ENCODE data around the gene TKFC. TPM values are rescaled to one million over a fixed set of nuclear protein-coding genes. Genes with fewer than 3 reads are reported as not detected.

The TKFC gene
- 100 to 1,000 TPM in 4 of 6 experiments, 10 to 100 TPM in 2; 36.6 to 216 (median 124) TPM for total RNA-seq
- long read RNA-seq, full-length matches to known transcripts = 1 of 19 reads
- long read RNA-seq, partial matches to known transcripts = 17 of 19 reads
- long read RNA-seq, other reads (novel, unspliced or antisense) = 1 of 19 reads

- Histone ChIP-seq H3K4me3 (peak within 1 kb of the TSS; percentile 94 to 98 (median 96)), H3K4me1 (peaks cover 0 to 42% (median 15%) of the 10 kb centered on the region in 4 donors), H3K27me3 (no peaks in the 10 kb centered on the region), H3K27ac (peak within 1 kb of the TSS; percentile 82 to 85 (median 83)), H3K9me3 (no peaks in the 10 kb centered on the region), H3K36me3 (peaks cover 0 to 24% (median 10%) of the 10 kb centered on the region in 4 donors)
- DNase-seq (peak; percentile 97 to 98 (median 97)), ATAC-seq (peak; percentile 87 to 92 (median 90))
- intact Hi-C loops (cut with DNase I) = no loop called here
- 0% methylated on average over 10 of the region's 81 CpGs for WGBS (ENCODE audit: insufficient coverage, low coverage, low lambda C conversion rate, missing lambda C conversion rate)
- TF ChIP-seq CTCF (IDR thresholded peaks at IDR 0.05) = no peak
- TF ChIP-seq POLR2A (IDR thresholded peaks at IDR 0.05) = peak; percentile 85
Observed at GRCh38 chr11:61332797-61333549, at the start of gene TKFC, which contains the start of gene DDB1. TSS of gene TKFC (plus strand) at chr11:61333228. CDS start at chr11:61334729, 1,501 bp downstream. TSS of gene DDB1 (minus strand) at chr11:61333105. CDS start at chr11:61332968, 137 bp downstream.

- Histone ChIP-seq H3K27me3 (no peaks in the 10 kb centered on the region), H3K36me3 (no peaks in the 10 kb centered on the region), H3K9me3 (no peaks in the 10 kb centered on the region), H3K4me1 (no peaks in the 10 kb centered on the region), H3K4me3 (no peak overlapping the region), H3K27ac (no peak overlapping the region)
- WGBS (ENCODE audit: insufficient coverage, low coverage, low lambda C conversion rate, missing lambda C conversion rate) = 86% methylated on average over 2 of the region's 4 CpGs
- DNase-seq (no peak), ATAC-seq (no peak)
- intact Hi-C loops (cut with DNase I) = no loop called here
- TF ChIP-seq POLR2A (IDR thresholded peaks at IDR 0.05) (no peak), CTCF (IDR thresholded peaks at IDR 0.05) (no peak)
Observed at GRCh38 chr11:61283613-61284012, 49.4 kb upstream of the TKFC start.

- DNase-seq (no peak), ATAC-seq (peak in 1 of 4 donors; percentile 32)
- intact Hi-C loops (cut with DNase I) = no loop called here
- Histone ChIP-seq H3K4me3 (no peak overlapping the region), H3K27me3 (no peaks in the 10 kb centered on the region), H3K4me1 (no peaks in the 10 kb centered on the region), H3K9me3 (no peaks in the 10 kb centered on the region), H3K36me3 (no peaks in the 10 kb centered on the region), H3K27ac (no peak overlapping the region)
- WGBS (ENCODE audit: insufficient coverage, low coverage, low lambda C conversion rate, missing lambda C conversion rate) = 81% methylated on average over 8 of the region's 14 CpGs
- TF ChIP-seq POLR2A (IDR thresholded peaks at IDR 0.05) (no peak), CTCF (IDR thresholded peaks at IDR 0.05) (no peak)
Observed at GRCh38 chr11:61287338-61287977, 45.6 kb upstream of the TKFC start.

GRCh38 chr11:61290905-61291690, 41.9 kb upstream of the TKFC start:
- 70% methylated on average over 2 of the region's 12 CpGs for WGBS (ENCODE audit: insufficient coverage, low coverage, low lambda C conversion rate, missing lambda C conversion rate)
- no peak for ATAC-seq
- H3K27me3 ChIP-seq = no peaks in the 10 kb centered on the region
- H3K27ac ChIP-seq = no peak overlapping the region
- no peaks in the 10 kb centered on the region for H3K9me3 ChIP-seq
- H3K36me3 ChIP-seq = no peaks in the 10 kb centered on the region
- TF ChIP-seq POLR2A (IDR thresholded peaks at IDR 0.05) = no peak
- TF ChIP-seq CTCF (IDR thresholded peaks at IDR 0.05) = no peak
- peaks cover 0 to 18% (median 0%) of the 10 kb centered on the region in 4 donors for H3K4me1 ChIP-seq
- no peak for DNase-seq
- no peak overlapping the region for H3K4me3 ChIP-seq
- intact Hi-C loops (cut with DNase I) = no loop called here

All from right lobe of liver (tissue), 6 donors.